OCI-M2 (cell line): ENCODE results near the gene UBASH3B.
"Not testable (repeated sequence)": the region's sequence is repeated elsewhere in the genome, so short reads cannot be mapped to it uniquely, and the experiment has no call there.

Experiments
- DNase-seq: peaks from one replicate; lab custom pipeline; 2025; ENCODE audit not compliant: unreplicated experiment; lab: John Stamatoyannopoulos, UW

UBASH3B gene

GRCh38 chr11:122729139-122729538 lies 73.6 kb downstream of the UBASH3B start:
- no peak for DNase-seq

GRCh38 chr11:122730694-122731093 lies 75.2 kb downstream of the UBASH3B start:
- not testable (repeated sequence) for DNase-seq

- DNase-seq: no peak
These were observed 76.0 kb downstream of the UBASH3B start for GRCh38 chr11:122731500-122731913.

- no peak for DNase-seq
These were observed 77.1 kb downstream of the UBASH3B start for GRCh38 chr11:122732342-122733315.

- no peak for DNase-seq
These were observed 77.8 kb downstream of the UBASH3B start for GRCh38 chr11:122733318-122733717.

- DNase-seq: no peak
These were observed 79.5 kb downstream of the UBASH3B start for GRCh38 chr11:122734848-122735496.

- DNase-seq: no peak
These were observed 82.6 kb downstream of the UBASH3B start for GRCh38 chr11:122737951-122738693.

- DNase-seq: no peak
These were observed 86.2 kb downstream of the UBASH3B start for GRCh38 chr11:122741613-122742300.

- no peak for DNase-seq
These were observed 86.9 kb downstream of the UBASH3B start for GRCh38 chr11:122742301-122743018.

GRCh38 chr11:122743097-122743741 lies 87.7 kb downstream of the UBASH3B start:
- no peak for DNase-seq

- DNase-seq: no peak
These were observed 88.4 kb downstream of the UBASH3B start for GRCh38 chr11:122743949-122744348.

- no peak for DNase-seq
These were observed 88.8 kb downstream of the UBASH3B start for GRCh38 chr11:122744357-122744756.

GRCh38 chr11:122745111-122745510 lies 89.6 kb downstream of the UBASH3B start:
- no peak for DNase-seq

- DNase-seq: no peak
These were observed 90.5 kb downstream of the UBASH3B start for GRCh38 chr11:122746050-122746478.

GRCh38 chr11:122746611-122747244 lies 91.2 kb downstream of the UBASH3B start:
- DNase-seq: no peak

GRCh38 chr11:122747351-122747781 lies 91.8 kb downstream of the UBASH3B start:
- no peak for DNase-seq

GRCh38 chr11:122749005-122749687 lies 93.6 kb downstream of the UBASH3B start:
- no peak for DNase-seq

GRCh38 chr11:122750049-122750448 lies 94.5 kb downstream of the UBASH3B start:
- no peak for DNase-seq
